GM18499 (cell line): ENCODE results near the gene OPCML.

Experiments
- ATAC-seq: cut with Tn5 transposase; IDR thresholded peaks from one replicate; pipeline ENCODE4 v1.9.1; 2021; ENCODE audit warnings: moderate number of reproducible peaks; ENCODE audit not compliant: insufficient read depth, unreplicated experiment

Gene OPCML

DNA sequence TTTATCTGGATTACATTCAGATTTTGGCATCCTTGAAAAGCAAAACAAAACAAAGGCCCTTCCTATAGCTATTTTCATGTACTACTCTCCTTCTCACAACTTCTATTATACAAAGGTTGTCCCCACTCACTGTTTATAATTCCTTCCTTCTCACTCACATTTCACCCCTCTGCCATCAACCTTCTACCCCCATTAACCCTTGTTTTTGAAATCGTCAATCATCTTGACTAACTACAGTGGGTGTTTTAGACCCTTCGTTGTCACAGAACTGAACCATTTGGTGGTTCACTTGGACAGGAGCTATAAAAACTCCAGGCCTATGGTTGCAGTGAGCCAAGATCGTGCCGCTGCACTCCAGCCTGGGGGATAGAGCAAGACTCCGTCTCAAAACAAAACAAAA is 639.4 kb downstream of the OPCML start:
- ATAC-seq, result no peak

GRCh38 chr11:132888226-132888625 is 644.1 kb downstream of the OPCML start:
- no peak for ATAC-seq

- ATAC-seq, result no peak
Observed at GRCh38 chr11:132886335-132886734, 646.0 kb downstream of the OPCML start.

DNA sequence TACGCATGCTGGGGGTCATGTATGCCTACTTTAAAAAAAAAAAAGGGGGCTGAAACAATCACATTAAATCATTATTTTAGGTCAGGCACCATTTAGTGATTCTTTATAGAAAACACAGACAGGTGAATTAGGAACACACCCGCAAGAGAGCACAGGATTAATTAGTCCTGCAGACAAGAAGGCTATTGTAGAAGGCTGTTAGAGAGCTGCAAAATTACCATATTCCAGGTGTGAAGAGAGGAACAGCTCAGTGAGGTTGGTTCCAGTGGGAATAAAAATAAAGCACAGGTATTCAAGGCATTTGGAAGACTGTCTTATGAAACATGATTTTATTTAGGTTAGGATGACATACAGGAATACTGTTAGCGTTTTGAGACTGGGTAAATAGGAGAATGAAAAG is 649.1 kb downstream of the OPCML start:
- no peak for ATAC-seq

GRCh38 chr11:132881622-132882021 is 650.7 kb downstream of the OPCML start:
- no peak for ATAC-seq

- no peak for ATAC-seq
Observed at GRCh38 chr11:132878111-132878510, 654.2 kb downstream of the OPCML start.

DNA sequence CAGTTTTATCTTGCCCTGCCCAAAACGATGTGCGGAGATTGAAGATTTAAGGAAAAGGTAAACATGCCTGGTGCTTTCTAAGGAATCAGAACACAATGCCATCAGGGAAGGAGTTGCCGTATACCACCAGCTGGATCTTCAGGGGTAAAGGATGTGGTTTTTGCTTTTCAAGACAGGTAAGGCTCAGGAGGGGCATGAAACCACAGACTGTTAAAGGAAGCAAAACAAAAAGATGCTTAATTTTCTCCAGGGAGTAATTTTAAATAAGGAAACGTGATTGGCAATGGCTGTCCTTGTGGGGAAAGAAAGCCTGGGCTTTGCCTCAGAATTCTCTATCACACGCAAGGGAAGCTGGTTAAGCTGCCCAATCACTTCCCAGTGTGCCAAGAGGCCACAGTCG is 655.6 kb downstream of the OPCML start:
- no peak for ATAC-seq

DNA sequence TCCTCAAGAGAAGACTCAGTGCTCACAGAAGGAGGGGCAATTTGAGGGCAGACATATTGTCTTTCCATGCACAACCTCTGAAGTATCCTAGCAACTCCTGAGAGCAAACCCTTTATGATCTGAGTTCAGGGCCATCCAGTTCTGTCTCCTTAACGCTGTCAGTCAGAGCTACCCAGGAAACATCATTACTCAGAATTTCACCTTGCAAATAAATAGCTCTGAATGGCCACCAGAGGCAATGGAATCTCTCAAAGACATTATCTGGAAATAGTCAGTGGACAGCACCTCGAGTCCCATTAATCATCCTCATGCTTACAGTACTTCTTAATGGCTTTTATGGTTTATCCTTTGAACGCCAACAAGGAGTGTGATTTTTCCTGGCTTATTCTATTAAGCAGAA is 656.1 kb downstream of the OPCML start:
- no peak for ATAC-seq

GRCh38 chr11:132874638-132875037 is 657.7 kb downstream of the OPCML start:
- ATAC-seq, result no peak

GRCh38 chr11:132873841-132874240 is 658.5 kb downstream of the OPCML start:
- no peak for ATAC-seq

- no peak for ATAC-seq
Observed at GRCh38 chr11:132872211-132872610, 660.1 kb downstream of the OPCML start.

GRCh38 chr11:132866783-132867545 is 665.3 kb downstream of the OPCML start:
- no peak for ATAC-seq

DNA sequence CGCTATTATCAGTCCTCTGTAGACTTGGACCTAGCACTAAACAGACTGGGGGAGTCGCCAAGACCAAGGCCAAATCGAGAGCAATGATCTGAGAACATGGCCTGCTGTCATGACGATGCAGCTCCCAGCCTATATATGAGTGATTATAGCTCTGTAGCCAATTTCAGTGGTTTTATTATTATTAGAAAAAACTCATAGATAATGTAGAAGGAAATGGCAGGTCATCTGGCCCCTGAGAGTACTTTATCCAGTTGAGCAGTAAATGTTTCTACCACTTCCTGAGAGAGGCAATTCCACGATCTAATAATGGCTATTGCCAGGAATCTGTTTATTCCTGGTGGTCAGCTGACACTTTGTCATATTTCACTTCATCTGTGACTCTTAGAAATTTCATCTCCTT is 666.7 kb downstream of the OPCML start:
- no peak for ATAC-seq

DNA sequence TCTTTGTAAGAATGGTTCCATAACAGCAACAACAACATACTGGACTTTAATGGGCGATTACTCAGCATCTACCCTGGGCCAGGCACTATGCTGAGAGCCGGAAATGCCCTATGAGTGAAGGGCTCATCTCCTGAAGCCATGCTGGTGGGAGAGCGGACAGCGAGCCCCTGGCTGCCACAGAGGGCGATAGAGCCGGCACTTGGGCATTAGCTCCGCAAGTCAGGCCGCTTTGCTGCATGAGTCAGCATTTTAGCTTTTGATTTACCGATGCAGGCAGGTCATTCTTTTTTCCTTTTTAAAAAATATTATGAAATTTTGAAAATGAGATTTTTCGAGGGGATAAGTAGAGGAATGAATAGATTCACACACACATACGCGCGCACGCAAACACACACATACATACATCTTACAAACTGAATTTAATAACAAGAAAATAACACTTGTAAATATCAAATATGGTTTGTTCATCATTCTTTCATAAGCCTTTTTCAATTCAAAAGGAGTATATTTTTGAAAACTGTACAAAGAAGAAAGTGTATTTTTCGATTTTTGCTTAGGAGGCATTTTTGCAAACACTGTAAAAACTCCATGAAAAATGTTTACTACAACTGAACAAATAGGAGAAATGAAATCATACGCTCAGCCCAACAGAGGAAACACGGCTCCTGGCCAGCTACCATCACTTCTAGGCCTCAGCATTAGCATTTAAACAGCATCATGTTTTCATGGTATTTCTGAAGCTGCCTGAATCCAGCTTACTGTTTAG is 667.3 kb downstream of the OPCML start:
- no peak for ATAC-seq

GRCh38 chr11:132862933-132863332 is 669.4 kb downstream of the OPCML start:
- no peak for ATAC-seq

DNA sequence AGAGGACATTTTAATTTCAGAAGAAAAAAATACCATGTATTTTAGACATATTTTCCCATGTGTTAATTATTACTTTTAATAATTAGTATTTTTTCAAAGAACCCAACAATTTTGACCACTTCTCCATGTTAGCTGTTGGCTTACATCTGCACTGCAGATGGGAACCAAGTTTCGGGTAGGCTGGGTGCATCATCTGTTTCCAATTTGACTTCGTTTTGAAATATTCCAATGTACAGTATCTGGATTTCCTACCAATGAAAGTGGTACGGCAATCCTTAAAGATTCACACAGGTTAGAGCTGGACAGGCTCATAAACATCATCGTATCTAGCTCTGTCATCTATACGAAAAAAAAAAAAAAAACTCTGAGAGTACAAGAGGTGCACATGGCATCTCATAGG is 670.2 kb downstream of the OPCML start:
- ATAC-seq, result no peak

DNA sequence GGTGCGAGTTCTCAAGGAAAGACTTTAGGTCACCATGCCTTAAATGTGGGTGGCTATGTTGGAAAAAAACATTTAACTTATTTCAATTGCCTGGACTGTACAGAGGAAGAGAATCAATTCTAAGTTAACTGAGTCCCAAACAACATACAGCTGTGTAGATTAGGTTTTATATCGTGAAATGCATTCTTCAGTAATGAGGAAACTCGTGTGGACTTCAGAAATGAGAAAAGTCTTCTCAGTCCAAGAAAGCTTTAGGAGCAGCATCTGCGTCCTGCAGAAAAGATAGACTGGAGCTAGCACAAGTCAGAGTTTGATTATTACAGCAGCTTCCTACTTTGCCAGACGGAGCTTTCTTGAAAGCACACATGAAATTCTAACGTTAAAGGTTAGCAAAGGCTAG is 673.0 kb downstream of the OPCML start:
- no peak for ATAC-seq

DNA sequence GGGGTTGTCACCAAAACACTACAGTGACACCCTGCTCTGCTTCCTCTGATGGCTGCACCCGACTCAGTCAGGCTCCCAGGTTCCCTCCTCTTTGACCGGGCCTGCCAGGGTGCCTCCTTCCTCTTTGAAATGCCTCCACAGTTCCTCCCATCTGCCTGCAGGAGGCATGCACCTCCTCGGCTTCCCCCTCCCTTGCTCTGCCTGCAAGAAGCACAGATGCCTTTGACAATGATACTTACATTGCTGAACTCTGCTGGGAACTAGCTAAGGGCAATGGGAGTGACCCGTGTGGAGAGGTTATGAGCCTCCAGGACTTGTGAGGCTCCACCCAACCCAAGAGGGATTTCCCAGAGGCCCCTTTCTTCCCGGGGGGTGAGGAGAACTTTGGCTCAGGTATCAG is 674.1 kb downstream of the OPCML start:
- ATAC-seq, result no peak

- ATAC-seq, result no peak
Observed at GRCh38 chr11:132856032-132856431, 676.3 kb downstream of the OPCML start.

- no peak for ATAC-seq
Observed at GRCh38 chr11:132855516-132855915, 676.8 kb downstream of the OPCML start.

DNA sequence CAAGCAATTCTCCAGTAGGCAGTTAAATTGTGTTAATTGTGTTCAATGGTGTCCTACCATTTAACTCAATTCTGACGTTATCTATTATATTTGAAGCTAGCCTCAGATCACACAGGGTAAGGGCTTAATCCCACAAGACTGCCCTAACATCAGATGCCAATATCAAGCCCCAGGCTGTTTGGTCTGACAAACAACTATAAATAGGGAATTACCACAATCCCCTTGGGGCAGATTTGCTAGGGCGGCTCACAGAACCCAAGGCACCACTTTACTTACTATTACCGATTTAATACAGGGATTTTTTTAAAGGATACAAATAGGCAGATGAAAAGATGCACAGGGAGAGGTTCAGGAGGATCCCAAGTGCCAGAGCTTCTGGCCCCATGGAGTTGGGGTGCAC is 678.4 kb downstream of the OPCML start:
- ATAC-seq, result no peak

DNA sequence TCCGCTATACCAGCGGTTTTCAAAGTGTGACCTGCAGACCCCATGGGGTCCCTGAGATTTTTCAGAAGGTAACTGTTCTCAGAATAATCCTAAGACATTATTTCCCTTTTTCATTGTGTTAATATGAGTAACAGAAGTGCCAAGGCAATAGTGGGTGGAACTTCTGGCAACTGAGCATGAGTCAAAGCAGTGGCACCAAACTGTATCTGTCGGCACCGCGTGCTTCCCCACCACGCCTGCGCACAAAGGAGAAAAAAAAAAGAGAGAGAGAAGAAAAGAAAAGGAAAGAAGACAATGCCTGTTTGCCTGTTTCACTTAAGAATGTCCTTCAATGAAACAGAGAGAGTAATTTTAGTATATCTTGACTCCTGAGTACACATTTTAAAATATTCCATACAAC is 679.9 kb downstream of the OPCML start:
- no peak for ATAC-seq
